ENCODE data around the gene IGF2BP2.

- TF ChIP-seq, protein P1, sequence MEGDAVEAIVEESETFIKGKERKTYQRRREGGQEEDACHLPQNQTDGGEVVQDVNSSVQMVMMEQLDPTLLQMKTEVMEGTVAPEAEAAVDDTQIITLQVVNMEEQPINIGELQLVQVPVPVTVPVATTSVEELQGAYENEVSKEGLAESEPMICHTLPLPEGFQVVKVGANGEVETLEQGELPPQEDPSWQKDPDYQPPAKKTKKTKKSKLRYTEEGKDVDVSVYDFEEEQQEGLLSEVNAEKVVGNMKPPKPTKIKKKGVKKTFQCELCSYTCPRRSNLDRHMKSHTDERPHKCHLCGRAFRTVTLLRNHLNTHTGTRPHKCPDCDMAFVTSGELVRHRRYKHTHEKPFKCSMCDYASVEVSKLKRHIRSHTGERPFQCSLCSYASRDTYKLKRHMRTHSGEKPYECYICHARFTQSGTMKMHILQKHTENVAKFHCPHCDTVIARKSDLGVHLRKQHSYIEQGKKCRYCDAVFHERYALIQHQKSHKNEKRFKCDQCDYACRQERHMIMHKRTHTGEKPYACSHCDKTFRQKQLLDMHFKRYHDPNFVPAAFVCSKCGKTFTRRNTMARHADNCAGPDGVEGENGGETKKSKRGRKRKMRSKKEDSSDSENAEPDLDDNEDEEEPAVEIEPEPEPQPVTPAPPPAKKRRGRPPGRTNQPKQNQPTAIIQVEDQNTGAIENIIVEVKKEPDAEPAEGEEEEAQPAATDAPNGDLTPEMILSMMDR (conservative IDR thresholded peaks at IDR 0.05): no peak
- TF ChIP-seq ZFX (IDR thresholded peaks at IDR 0.05): no peak
Measured at GRCh38 chr3:185750015-185750414, 74.8 kb downstream of the IGF2BP2 start.
